IMR-90 (cell line): ENCODE results near the gene GIPC3. TPM values are rescaled to one million over a fixed set of nuclear protein-coding genes. Genes with fewer than 3 reads are reported as not detected.
A peak's percentile ranks its signal among the peaks of the same experiment; 100 is the strongest.

ENCODE experiments used
- ATAC-seq: fragments of 200-7000 bp; cut with Tn5 transposase; 2 replicates; pipeline ENCODE4 v1.9.1; 2020; ENCODE audit warnings: low read depth, mild to moderate bottlenecking, moderate library complexity
- BruUV-seq: library from RNA; stranded (reverse); fragments of 400-500 nt; replicated peaks from 2 replicates; lab custom pipeline; 2021; lab: Mats Ljungman, UMichigan
- CTCF ChIA-PET: fragments of 300-600 bp; formaldehyde crosslinking; extraction: SDS; loops from one replicate; lab custom pipeline; 2021; ENCODE audit warnings: antibody characterized with exemption; lab: Yijun Ruan, JAX
- POLR2A ChIA-PET: fragments of 300-600 bp; sonication (Branson Sonifier 250); formaldehyde crosslinking; loops from one replicate; lab custom pipeline; 2022; ENCODE audit warnings: antibody characterized with exemption; ENCODE audit not compliant: unreplicated experiment; lab: Charles Lee
- DNase-seq: peaks from one replicate; pipeline ENCODE4 v3.0.0; 2013
- H2AFZ ChIP-seq: replicated peaks from 2 replicates; pipeline ENCODE3; 2013; ENCODE audit warnings: low read length, mild to moderate bottlenecking; ENCODE audit not compliant: poor library complexity
- H2AK5ac ChIP-seq: 2 replicates; pipeline ENCODE4 v1.6.1; 2013; ENCODE audit warnings: low read depth, low read length, inconsistent platforms
- H2AK9ac ChIP-seq: replicated peaks from 2 replicates; pipeline ENCODE3; 2013; ENCODE audit warnings: mild to moderate bottlenecking, low read depth, low read length, moderate library complexity; ENCODE audit not compliant: poor library complexity
- H2BK120ac ChIP-seq: 2 replicates; pipeline ENCODE4 v1.6.1; 2013; ENCODE audit warnings: low read depth, low read length, inconsistent platforms
- H2BK15ac ChIP-seq: 3 replicates; pipeline ENCODE4 v1.6.1; 2013; ENCODE audit warnings: low read depth, low read length, inconsistent platforms
- H2BK20ac ChIP-seq: 2 replicates; pipeline ENCODE4 v1.6.1; 2013; ENCODE audit warnings: low read depth, mild to moderate bottlenecking, inconsistent platforms, low read length, moderate library complexity
- H2BK5ac ChIP-seq: 2 replicates; pipeline ENCODE4 v1.6.1; 2013; ENCODE audit warnings: mild to moderate bottlenecking, low read depth, low read length, inconsistent platforms; ENCODE audit not compliant: poor library complexity, severe bottlenecking
- H3K14ac ChIP-seq: replicated peaks from 2 replicates; pipeline ENCODE4 v1.6.1; 2013; ENCODE audit warnings: low read depth, low read length, inconsistent platforms
- H3K18ac ChIP-seq: 2 replicates; pipeline ENCODE4 v1.6.1; 2013; ENCODE audit warnings: low read depth, low read length, control low read depth
- H3K23ac ChIP-seq: 2 replicates; pipeline ENCODE4 v1.6.1; 2013; ENCODE audit warnings: low read depth, low read length, inconsistent platforms
- H3K27ac ChIP-seq: 2 replicates; pipeline ENCODE4 v1.5.1; 2013; ENCODE audit warnings: mild to moderate bottlenecking, control low read depth, low read length; ENCODE audit not compliant: insufficient read depth
- H3K27me3 ChIP-seq: 2 replicates; pipeline ENCODE4 v1.6.1; 2013; ENCODE audit warnings: low read length; ENCODE audit not compliant: control insufficient read depth, insufficient read depth
- H3K36me3 ChIP-seq: 2 replicates; pipeline ENCODE4 v1.6.1; 2013; ENCODE audit warnings: low read length, mixed read lengths; ENCODE audit not compliant: control insufficient read depth, insufficient read depth
- H3K4ac ChIP-seq: 2 replicates; pipeline ENCODE4 v1.6.1; 2013; ENCODE audit warnings: low read depth, low read length, inconsistent platforms
- H3K4me1 ChIP-seq: 2 replicates; pipeline ENCODE4 v1.6.1; 2013; ENCODE audit warnings: low read length, mixed read lengths; ENCODE audit not compliant: control insufficient read depth, insufficient read depth
- H3K4me2 ChIP-seq: 2 replicates; pipeline ENCODE4 v1.6.1; 2013; ENCODE audit warnings: low read depth, mild to moderate bottlenecking, control low read depth, low read length, moderate library complexity
- H3K4me3 ChIP-seq: 2 replicates; pipeline ENCODE4 v1.5.1; 2013; ENCODE audit warnings: low read depth, mild to moderate bottlenecking, control low read depth, low read length, moderate library complexity; ENCODE audit not compliant: insufficient read depth
- H3K56ac ChIP-seq: 2 replicates; pipeline ENCODE4 v1.6.1; 2013; ENCODE audit warnings: low read length, inconsistent platforms; ENCODE audit not compliant: insufficient read depth; ENCODE audit errors: extremely low read depth
- H3K79me1 ChIP-seq, 2 experiments: 2 replicates each; pipeline ENCODE4 v1.6.1; 2013; ENCODE audit warnings: low read length in 2 of 2, inconsistent platforms in 1 of 2, low read depth in 1 of 2
- H3K9ac ChIP-seq: 2 replicates; pipeline ENCODE4 v1.6.1; 2013; ENCODE audit warnings: low read depth, low read length, control low read depth
- H3K9me1 ChIP-seq: 2 replicates; pipeline ENCODE4 v1.6.1; 2013; ENCODE audit warnings: low read length, inconsistent platforms; ENCODE audit not compliant: insufficient read depth
- H3K9me3 ChIP-seq: 2 replicates; pipeline ENCODE4 v1.6.1; 2013; ENCODE audit warnings: low read length; ENCODE audit not compliant: control insufficient read depth, insufficient read depth
- H4K20me1 ChIP-seq: 2 replicates; pipeline ENCODE4 v1.6.1; 2013; ENCODE audit warnings: low read length, inconsistent platforms; ENCODE audit not compliant: insufficient read depth
- H4K5ac ChIP-seq: 2 replicates; pipeline ENCODE4 v1.6.1; 2013; ENCODE audit warnings: mild to moderate bottlenecking, low read depth, low read length, control low read depth
- H4K8ac ChIP-seq, 2 experiments: 2 replicates each; pipeline ENCODE4 v1.6.1; 2013; ENCODE audit warnings: low read depth in 2 of 2, low read length in 2 of 2, control low read depth in 1 of 2, inconsistent platforms in 1 of 2
- H4K91ac ChIP-seq: 2 replicates; pipeline ENCODE4 v1.6.1; 2013; ENCODE audit warnings: low read depth, low read length, inconsistent platforms; ENCODE audit not compliant: insufficient read depth
- BHLHE40 ChIP-seq: fragments of 150-350 bp; IDR thresholded peaks from 2 replicates; pipeline ENCODE4 v1.6.1; 2016; ENCODE audit warnings: mild to moderate bottlenecking, low read depth, low read length
- ELK1 ChIP-seq: fragments of 150-350 bp; IDR thresholded peaks from 2 replicates; pipeline ENCODE4 v1.6.1; 2016; ENCODE audit warnings: low read depth, mild to moderate bottlenecking, low read length, moderate library complexity, borderline replicate concordance
- MAFK ChIP-seq: IDR thresholded peaks from 2 replicates; pipeline ENCODE4 v1.6.1; 2012; ENCODE audit warnings: low read depth, low read length, improper control_type of control experiment
- POLR2A ChIP-seq: IDR thresholded peaks from 2 replicates; pipeline ENCODE4 v1.6.1; 2012; ENCODE audit warnings: mild to moderate bottlenecking, low read depth, low read length
- RCOR1 ChIP-seq: IDR thresholded peaks from 2 replicates; pipeline ENCODE4 v1.6.1; 2012; ENCODE audit warnings: mild to moderate bottlenecking, low read length, improper control_type of control experiment; ENCODE audit not compliant: insufficient replicate concordance
- RFX5 ChIP-seq: IDR thresholded peaks from 2 replicates; pipeline ENCODE4 v1.8.0; 2012; ENCODE audit warnings: low read depth, mild to moderate bottlenecking, low read length, moderate library complexity
- WGBS, 2 experiments: methylation state at CpG; one replicate each; pipeline versions ENCODE4 v1.1.5 to v1.1.7; 2013; ENCODE audit warnings: missing lambda C conversion rate in 2 of 2; ENCODE audit not compliant: insufficient read length in 1 of 2; ENCODE audit errors: extremely low coverage in 2 of 2; 5-methylcytosine and 5-hydroxymethylcytosine counted together
- dilution Hi-C: fragments of 300-500 bp; cut with HindIII; formaldehyde crosslinking; loops from one replicate; pipeline ENCODE4 v1.14.3; 2018; ENCODE audit warnings: low sequenced_read_pairs; ENCODE audit not compliant: unreplicated experiment
- in situ Hi-C: fragments of 300-500 bp; cut with MboI; formaldehyde crosslinking; loops from 3 replicates; pipeline ENCODE4 v1.14.3; 2019; ENCODE audit warnings: low sequenced_read_pairs, inconsistent platforms, mixed read lengths
- intact Hi-C: fragments of 100-400 bp; cut with micrococcal nuclease; formaldehyde crosslinking; loops from 2 replicates; pipeline ENCODE4 v1.10.0; 2022
- polyA plus RNA-seq, 3 experiments: library from polyadenylated mRNA; depleted of rRNA; stranded (reverse); fragments of >200 nt; gene quantifications; 2 replicates each; pipeline ENCODE4 v1.2.3, GENCODE V29; 2012; ENCODE audit warnings: low replicate concordance in 1 of 3
- total RNA-seq: library from RNA; depleted of rRNA; stranded (reverse); fragments of >200 nt; gene quantifications from 2 replicates; pipeline ENCODE4 v1.2.3, GENCODE V29; 2012
- TF ChIP-seq, protein P1 (sequence below): conservative IDR thresholded peaks from 2 replicates; pipeline ENCODE4 v1.5.1; 2012; ENCODE audit warnings: mild to moderate bottlenecking, low read depth, low read length, improper control_type of control experiment
- TF ChIP-seq, protein P2 (sequence below): fragments of 150-350 bp; IDR thresholded peaks from 2 replicates; pipeline ENCODE4 v1.6.1; 2017; ENCODE audit warnings: mild to moderate bottlenecking, antibody characterized with exemption, low read length, low read depth

GIPC3 gene
- total and polyA plus RNA-seq, 2 of the 4 experiments (the other 2 are of a cell fraction): under 0.01 to 0.36 TPM

DNA sequence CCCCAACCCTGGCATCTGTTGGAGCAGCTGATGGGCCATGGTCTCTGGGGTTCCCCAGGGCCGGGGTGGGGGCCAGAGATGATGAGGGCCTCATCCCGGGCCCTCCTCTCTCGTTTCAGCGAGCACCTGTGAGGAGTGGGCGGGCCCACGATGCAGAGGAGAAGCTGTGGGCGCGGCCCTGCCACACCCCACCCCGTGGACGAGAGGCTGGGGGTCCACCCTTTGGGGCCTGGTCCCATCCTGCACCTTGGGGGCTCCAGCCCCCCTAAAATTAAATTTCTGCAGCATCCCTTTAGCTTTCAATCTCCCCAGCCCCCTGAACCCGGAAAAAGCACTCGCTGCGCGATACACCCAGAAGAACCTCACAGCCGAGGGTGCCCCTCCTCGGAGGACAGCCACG, 6.9 kb upstream of the GIPC3 start:
- TSS peak; percentile 77 for BruUV-seq
- Histone ChIP-seq H2BK15ac (no peak overlapping the region), H3K27ac (no peak overlapping the region), H3K9ac (no peak overlapping the region), H2AK9ac (no peak overlapping the region), H2BK5ac (no peak overlapping the region), H3K4ac (no peak overlapping the region), H3K36me3 (peaks cover 15% of the 10 kb centered on the region; the same call in 1 of the 2 replicates), H3K79me1 (peaks cover 3 to 11% of the 10 kb centered on the region in 2 experiments; a peak in 3 of 4 replicates), H2AK5ac (no peak overlapping the region), H3K14ac (no peak overlapping the region), H4K8ac (no peak overlapping the region), H3K4me2 (no peak overlapping the region), H2BK120ac (no peak overlapping the region), H2AFZ (no peak overlapping the region), H3K27me3 (no peaks in the 10 kb centered on the region), H4K5ac (no peak overlapping the region), H4K91ac (no peak overlapping the region), H3K18ac (no peak overlapping the region), H3K23ac (no peak overlapping the region), H3K9me1 (peaks cover 9% of the 10 kb centered on the region; the same call in 1 of the 2 replicates), H3K4me3 (no peak overlapping the region), H3K9me3 (no peaks in the 10 kb centered on the region), H3K56ac (no peak overlapping the region), H4K20me1 (peaks cover 12% of the 10 kb centered on the region; the same call in 1 of the 2 replicates), H3K4me1 (peaks cover 5% of the 10 kb centered on the region), H2BK20ac (no peak overlapping the region)
- dilution Hi-C loops: no loop called here
- ChIA-PET CTCF (no interaction called here), POLR2A (no interaction called here)
- in situ Hi-C loops: no loop called here
- intact Hi-C loops: no loop called here
- no peak for TF ChIP-seq POLR2A
- TF ChIP-seq, protein P1, sequence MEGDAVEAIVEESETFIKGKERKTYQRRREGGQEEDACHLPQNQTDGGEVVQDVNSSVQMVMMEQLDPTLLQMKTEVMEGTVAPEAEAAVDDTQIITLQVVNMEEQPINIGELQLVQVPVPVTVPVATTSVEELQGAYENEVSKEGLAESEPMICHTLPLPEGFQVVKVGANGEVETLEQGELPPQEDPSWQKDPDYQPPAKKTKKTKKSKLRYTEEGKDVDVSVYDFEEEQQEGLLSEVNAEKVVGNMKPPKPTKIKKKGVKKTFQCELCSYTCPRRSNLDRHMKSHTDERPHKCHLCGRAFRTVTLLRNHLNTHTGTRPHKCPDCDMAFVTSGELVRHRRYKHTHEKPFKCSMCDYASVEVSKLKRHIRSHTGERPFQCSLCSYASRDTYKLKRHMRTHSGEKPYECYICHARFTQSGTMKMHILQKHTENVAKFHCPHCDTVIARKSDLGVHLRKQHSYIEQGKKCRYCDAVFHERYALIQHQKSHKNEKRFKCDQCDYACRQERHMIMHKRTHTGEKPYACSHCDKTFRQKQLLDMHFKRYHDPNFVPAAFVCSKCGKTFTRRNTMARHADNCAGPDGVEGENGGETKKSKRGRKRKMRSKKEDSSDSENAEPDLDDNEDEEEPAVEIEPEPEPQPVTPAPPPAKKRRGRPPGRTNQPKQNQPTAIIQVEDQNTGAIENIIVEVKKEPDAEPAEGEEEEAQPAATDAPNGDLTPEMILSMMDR: no peak
- TF ChIP-seq, protein P2, sequence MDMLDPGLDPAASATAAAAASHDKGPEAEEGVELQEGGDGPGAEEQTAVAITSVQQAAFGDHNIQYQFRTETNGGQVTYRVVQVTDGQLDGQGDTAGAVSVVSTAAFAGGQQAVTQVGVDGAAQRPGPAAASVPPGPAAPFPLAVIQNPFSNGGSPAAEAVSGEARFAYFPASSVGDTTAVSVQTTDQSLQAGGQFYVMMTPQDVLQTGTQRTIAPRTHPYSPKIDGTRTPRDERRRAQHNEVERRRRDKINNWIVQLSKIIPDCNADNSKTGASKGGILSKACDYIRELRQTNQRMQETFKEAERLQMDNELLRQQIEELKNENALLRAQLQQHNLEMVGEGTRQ: no peak
- TF ChIP-seq ELK1: no peak
- no peak for TF ChIP-seq RCOR1
- no peak for TF ChIP-seq BHLHE40
- TF ChIP-seq RFX5: no peak
- no peak for TF ChIP-seq MAFK
- ATAC-seq: no peak
- 78% methylated on average over 6 of the region's 17 CpGs; no CpG with 5 or more reads in 1 of the 2 experiments for WGBS, 2 experiments
- no peak for DNase-seq
